ENCODE data around the gene SLC7A10.
"Not testable (repeated sequence)": the region's sequence is repeated elsewhere in the genome, so short reads cannot be mapped to it uniquely, and the experiment has no call there.

Gene SLC7A10

DNA sequence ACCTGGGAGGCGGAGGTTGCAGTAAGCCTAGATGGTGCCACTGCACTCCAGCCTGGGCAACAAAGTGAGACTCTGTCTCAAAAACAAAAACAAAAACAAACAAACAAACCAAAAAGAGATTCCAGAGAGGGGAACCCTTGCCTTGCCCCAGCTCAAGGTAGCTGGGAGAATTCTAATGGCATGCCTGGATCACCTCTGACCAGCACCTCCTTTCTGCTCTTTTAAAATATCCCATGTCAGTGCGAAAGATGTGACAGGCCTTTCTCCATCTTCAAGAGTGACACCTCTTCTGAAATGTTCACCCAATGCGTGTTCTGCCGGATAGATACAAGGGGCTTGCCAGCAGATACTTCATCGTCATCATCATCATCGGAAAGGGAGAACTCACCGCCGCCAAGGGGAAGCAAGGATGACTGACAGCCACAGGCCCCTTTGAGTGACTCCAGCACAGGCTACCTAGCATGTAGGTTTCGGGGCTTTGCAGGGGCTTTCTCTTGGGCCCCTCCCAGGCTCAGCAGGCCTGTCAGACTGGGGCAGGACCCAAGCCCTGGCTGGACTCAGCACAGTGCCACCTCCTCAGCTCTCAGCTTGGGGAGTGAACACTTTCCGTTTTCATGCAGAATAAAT lies 50.4 kb downstream of the SLC7A10 start:
- DNase-seq = no peak

DNA sequence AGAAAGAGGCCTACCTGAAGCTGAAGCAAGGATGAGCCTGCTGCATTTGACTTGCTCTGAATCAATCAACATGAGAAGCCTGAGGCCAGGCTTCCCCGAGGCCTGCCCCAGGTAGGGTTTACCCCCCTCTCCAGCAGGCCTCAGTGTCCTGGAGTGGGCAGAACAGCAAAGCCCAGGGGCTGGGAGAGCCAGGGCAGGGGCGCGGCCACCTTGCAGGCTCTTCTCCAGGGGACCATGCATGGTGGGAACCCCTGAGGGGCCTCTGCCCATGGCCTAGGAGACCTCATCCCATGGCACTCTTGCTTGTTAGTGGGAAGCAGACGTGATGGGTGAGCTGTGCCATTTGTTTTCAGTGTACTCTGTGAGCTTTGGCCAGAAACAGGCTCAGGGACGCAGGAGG lies 51.5 kb downstream of the SLC7A10 start:
- DNase-seq = no peak

DNA sequence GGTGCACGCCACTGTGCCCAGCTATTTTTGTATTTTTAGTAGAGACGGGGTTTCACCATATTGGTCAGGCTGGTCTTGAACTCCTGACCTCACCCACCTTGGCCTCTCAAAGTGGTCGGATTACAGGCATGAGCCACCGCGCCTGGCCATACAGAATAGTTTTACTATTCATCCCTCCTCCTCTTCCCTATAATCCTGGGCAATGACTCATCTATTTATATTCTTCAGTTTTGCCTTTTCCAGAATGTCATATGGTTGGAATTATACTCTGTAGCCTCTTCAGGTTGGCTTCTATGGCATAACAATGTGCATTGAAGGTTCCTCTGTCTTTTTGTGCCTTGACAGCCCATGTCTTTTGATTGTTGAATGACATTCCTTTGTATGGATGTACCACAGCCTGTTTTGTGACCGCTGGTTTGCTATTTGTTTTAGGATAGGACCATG lies 53.7 kb downstream of the SLC7A10 start:
- DNase-seq = no peak

DNA sequence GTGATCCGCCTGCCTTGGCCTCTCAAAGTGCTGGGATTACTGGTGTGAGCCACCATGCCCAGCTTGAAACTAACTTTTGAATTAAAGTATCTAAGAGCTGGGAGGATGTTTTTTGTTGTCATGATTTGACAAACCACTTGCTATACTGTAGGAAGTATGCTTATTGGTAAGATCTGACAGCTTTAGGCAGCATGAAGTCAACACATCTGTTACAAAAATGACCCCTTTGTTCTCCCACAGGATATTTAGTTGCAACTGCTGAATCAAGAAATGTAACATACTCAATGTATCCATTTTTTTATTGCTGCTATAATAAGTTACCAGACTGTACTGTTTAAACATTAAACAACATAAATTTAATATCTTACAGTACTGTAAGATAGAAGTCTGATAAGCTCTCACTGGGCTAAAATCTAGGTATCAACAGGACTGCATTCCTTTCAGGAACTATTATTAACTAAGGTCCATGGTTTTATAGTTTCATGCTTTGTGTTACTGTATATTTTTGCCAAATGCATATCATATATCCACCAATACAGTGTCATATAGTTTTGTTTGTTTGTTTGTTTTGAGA lies 54.3 kb downstream of the SLC7A10 start:
- DNase-seq = no peak

DNA sequence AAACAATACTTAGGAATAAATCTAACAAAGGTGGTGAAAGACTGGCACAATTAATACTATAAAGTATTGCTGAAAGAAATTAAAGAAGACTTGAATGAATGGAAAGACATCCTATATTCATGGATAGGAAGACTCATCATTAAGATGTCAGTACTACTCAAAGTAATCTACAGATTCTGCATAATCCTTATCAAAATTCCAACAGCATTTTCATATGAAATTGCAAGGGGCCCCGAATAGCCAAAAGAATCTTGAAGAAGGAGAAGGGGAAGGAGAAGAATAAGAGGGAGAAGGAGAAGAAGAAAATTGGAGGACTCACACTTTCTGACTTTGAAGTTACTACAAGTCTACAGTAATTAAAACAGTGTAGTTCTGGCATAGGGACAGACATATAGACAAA lies 57.1 kb downstream of the SLC7A10 start:
- DNase-seq = no peak

DNA sequence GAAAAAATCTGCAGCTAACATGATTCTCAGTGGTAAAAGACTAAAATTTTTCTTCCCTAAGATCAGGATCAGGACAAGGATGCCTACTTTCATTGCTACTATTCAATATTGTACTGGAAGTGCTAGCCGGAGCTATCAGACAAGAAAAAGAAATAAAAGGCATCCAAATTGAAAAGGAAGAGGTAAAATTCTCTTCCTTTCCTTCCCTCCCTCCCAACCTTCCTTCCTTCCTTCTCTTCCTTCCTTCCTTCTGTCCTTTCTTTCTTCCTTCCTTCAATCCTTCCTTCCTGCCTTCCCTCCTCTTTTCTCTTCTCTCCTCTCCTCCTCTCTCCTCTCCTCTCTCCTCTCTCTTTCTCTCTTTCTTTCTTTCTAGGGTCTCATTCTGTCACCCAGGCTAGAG lies 58.2 kb downstream of the SLC7A10 start:
- DNase-seq = no peak

DNA sequence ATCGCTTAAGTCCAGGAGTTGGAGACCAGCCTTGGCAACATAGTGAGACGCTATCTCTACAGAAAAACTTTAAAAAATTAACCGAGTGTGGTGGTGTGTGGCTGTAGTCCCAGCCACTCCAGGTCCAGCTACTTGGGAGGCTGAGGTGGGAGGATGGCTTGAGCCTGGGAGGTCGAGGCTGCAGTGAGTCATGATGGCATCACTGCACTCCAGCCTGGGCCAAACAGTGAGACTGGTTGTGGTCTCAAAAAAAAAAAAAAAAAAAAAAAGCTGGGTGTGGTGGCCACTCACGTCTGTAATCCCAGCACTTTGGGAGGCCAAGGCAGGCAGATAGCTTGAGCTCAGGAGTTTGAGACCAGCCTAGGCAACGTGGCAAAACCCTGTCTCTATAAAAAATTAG lies 59.6 kb downstream of the SLC7A10 start:
- DNase-seq = not testable (repeated sequence)

DNA sequence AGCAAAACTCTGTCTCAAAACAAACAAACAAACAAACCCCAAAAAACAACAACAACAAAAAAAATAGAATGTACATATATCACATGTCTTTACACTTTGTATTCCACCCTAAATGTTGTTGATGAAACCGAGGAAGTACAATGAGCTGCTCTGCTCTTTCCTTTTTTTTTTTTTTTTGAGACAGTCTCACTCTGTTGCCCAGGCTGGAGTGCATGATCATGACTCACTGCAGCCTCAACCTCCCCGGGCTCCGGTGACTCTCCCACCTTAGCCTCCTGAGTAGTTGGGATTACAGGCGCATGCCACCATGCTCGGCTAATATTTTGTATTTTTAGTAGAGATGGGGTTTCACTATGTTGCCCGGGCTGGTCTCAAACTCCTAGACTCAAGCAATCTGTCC lies 62.2 kb downstream of the SLC7A10 start:
- DNase-seq = no peak

DNA sequence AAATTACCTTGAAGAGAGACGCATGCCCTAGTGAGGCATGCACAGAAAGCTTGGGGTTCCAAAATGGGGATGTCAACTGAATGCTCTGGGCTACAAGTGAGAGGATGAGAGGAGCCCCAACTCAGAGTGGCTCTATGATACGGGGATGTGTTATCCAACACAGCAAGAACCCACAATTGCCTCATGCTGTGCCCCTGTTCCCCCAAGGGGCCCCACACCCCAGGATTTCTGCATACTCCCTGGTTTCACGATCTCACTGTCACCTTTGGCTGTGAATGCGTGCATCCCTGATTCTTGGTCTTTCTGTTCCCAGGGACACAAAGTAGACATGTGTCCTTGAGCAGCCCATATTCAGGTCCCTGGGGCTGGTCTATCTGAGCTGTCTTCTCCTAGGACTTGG lies 64.4 kb downstream of the SLC7A10 start:
- DNase-seq = no peak

DNA sequence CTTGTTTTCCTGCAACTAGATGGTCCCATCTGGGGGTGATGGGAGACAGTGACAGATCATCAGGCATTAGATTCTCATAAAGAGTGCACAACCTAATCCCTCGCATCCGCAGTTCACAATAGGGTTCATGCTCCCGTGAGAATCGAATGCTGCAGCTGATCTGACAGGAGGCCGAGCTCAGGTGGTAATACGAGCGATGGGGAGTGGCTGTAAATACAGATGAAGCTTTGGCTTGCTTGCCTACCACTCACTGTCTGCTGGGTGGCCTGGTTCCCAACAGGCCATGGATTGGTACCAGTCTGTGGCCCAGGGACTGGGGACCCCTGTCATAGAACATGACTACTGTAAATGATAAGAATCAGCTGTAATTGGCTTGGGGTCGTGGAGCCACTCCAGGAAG lies 65.8 kb downstream of the SLC7A10 start:
- DNase-seq = no peak

DNA sequence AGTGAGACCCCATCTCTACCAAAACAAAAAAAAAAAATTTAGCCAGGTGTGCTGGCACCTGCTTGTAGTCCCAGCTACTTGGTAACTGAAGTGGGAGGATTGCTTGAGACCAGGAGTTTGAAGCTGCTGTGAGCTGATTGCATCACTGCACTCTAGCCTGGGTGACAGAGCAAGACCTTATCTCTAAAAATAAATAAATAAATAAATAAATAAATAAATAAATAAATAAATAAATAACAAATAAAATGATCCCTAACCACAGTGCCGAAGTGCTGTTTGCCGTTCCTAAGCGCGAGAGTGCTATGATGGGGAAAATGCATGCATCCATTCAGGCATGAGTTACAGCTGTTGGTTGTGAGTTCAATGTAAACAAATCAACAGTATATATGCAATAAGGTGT lies 66.5 kb downstream of the SLC7A10 start:
- DNase-seq = no peak

All from CD4-positive, alpha-beta T cell treated with Interleukin-17A for 4 hours (primary cell).